H9 (cell line): ENCODE results near the gene LYVE1. TPM values are rescaled to one million over a fixed set of nuclear protein-coding genes. Genes with fewer than 3 reads are reported as not detected.
A peak's percentile ranks its signal among the peaks of the same experiment; 100 is the strongest.

Experiments
- DNase-seq: peaks from one replicate; pipeline ENCODE4 v3.0.0-alpha.2; 2017
- H2AFZ ChIP-seq: one replicate; pipeline ENCODE4 v1.6.1; 2013; ENCODE audit warnings: mild to moderate bottlenecking, low read length, control low read depth, moderate library complexity
- H2AK5ac ChIP-seq: 2 replicates; pipeline ENCODE4 v1.6.1; 2013; ENCODE audit warnings: low read length, control low read depth, mixed read lengths; ENCODE audit not compliant: insufficient read length
- H2BK120ac ChIP-seq: one replicate; pipeline ENCODE4 v1.6.1; 2013; ENCODE audit warnings: low read depth, mild to moderate bottlenecking, low read length, control low read depth, inconsistent platforms; ENCODE audit not compliant: poor library complexity, severe bottlenecking
- H2BK12ac ChIP-seq: 2 replicates; pipeline ENCODE4 v1.6.1; 2013; ENCODE audit warnings: low read length, control low read depth, mixed read lengths, low read depth; ENCODE audit not compliant: insufficient read length
- H2BK15ac ChIP-seq: 2 replicates; pipeline ENCODE4 v1.6.1; 2013; ENCODE audit warnings: low read depth, low read length, control low read depth
- H2BK20ac ChIP-seq: one replicate; pipeline ENCODE4 v1.6.1; 2013; ENCODE audit warnings: low read depth, mild to moderate bottlenecking, low read length, control low read depth, inconsistent platforms; ENCODE audit not compliant: poor library complexity, severe bottlenecking
- H2BK5ac ChIP-seq: 2 replicates; pipeline ENCODE4 v1.6.1; 2013; ENCODE audit warnings: low read length, control low read depth, mixed read lengths; ENCODE audit not compliant: insufficient read length
- H3K14ac ChIP-seq: 2 replicates; pipeline ENCODE4 v1.6.1; 2013; ENCODE audit warnings: low read length, control low read depth; ENCODE audit not compliant: insufficient read depth
- H3K18ac ChIP-seq: 2 replicates; pipeline ENCODE4 v1.6.1; 2013; ENCODE audit warnings: low read depth, mild to moderate bottlenecking, mixed read lengths, low read length, control low read depth; ENCODE audit not compliant: insufficient read length
- H3K23ac ChIP-seq: 2 replicates; pipeline ENCODE4 v1.6.1; 2013; ENCODE audit warnings: low read length, control low read depth, mixed read lengths, low read depth; ENCODE audit not compliant: insufficient read length
- H3K23me2 ChIP-seq: 2 replicates; pipeline ENCODE4 v1.6.1; 2013; ENCODE audit warnings: low read depth, mild to moderate bottlenecking, mixed read lengths, low read length, control low read depth; ENCODE audit not compliant: insufficient read length, poor library complexity, severe bottlenecking
- H3K27ac ChIP-seq: 2 replicates; pipeline ENCODE4 v1.5.1; 2013; ENCODE audit warnings: low read length, control low read depth, mixed read lengths, low read depth; ENCODE audit not compliant: insufficient read length
- H3K27me3 ChIP-seq: 2 replicates; pipeline ENCODE4 v1.6.1; 2013; ENCODE audit warnings: low read length, control low read depth, inconsistent platforms; ENCODE audit not compliant: insufficient read depth
- H3K4ac ChIP-seq: 2 replicates; pipeline ENCODE4 v1.6.1; 2013; ENCODE audit warnings: low read depth, mild to moderate bottlenecking, control low read depth, inconsistent platforms, low read length, moderate library complexity
- H3K4me1 ChIP-seq: 2 replicates; pipeline ENCODE4 v1.6.1; 2013; ENCODE audit warnings: low read length, control low read depth, inconsistent platforms; ENCODE audit not compliant: insufficient read depth
- H3K4me2 ChIP-seq: 2 replicates; pipeline ENCODE4 v1.6.1; 2013; ENCODE audit warnings: low read length, control low read depth, mixed read lengths; ENCODE audit not compliant: insufficient read length, insufficient read depth
- H3K56ac ChIP-seq: 2 replicates; pipeline ENCODE4 v1.6.1; 2013; ENCODE audit warnings: low read depth, mild to moderate bottlenecking, mixed read lengths, low read length, control low read depth; ENCODE audit not compliant: insufficient read length
- H3K79me1 ChIP-seq: 2 replicates; pipeline ENCODE4 v1.6.1; 2013; ENCODE audit warnings: low read depth, mild to moderate bottlenecking, moderate library complexity, low read length, control low read depth, inconsistent platforms; ENCODE audit not compliant: insufficient read depth, poor library complexity, severe bottlenecking
- H3K79me2 ChIP-seq: 2 replicates; pipeline ENCODE4 v1.6.1; 2013; ENCODE audit warnings: low read length, control low read depth, inconsistent platforms; ENCODE audit not compliant: insufficient read depth
- H3K9ac ChIP-seq: 2 replicates; pipeline ENCODE4 v1.6.1; 2013; ENCODE audit warnings: low read length, control low read depth, mixed read lengths; ENCODE audit not compliant: insufficient read length; ENCODE audit errors: extremely low read depth
- H3K9me3 ChIP-seq: one replicate; pipeline ENCODE4 v1.6.1; 2013; ENCODE audit warnings: low read depth, low read length, inconsistent platforms; ENCODE audit not compliant: control insufficient read depth
- H3T11ph ChIP-seq: one replicate; pipeline ENCODE4 v1.6.1; 2013; ENCODE audit warnings: mild to moderate bottlenecking, low read length, control low read depth, inconsistent platforms
- H4K20me1 ChIP-seq: one replicate; pipeline ENCODE4 v1.6.1; 2013; ENCODE audit not compliant: control insufficient read depth, insufficient read length, insufficient read depth
- H4K5ac ChIP-seq: 2 replicates; pipeline ENCODE4 v1.6.1; 2013; ENCODE audit warnings: low read depth, mild to moderate bottlenecking, mixed read lengths, low read length, control low read depth; ENCODE audit not compliant: insufficient read length
- H4K8ac ChIP-seq: replicated peaks from 2 replicates; pipeline ENCODE4 v1.6.1; 2013; ENCODE audit warnings: low read length, control low read depth, mixed read lengths, low read depth; ENCODE audit not compliant: insufficient read length
- H4K91ac ChIP-seq: 2 replicates; pipeline ENCODE4 v1.6.1; 2013; ENCODE audit warnings: low read depth, mild to moderate bottlenecking, moderate library complexity, mixed read lengths, low read length, control low read depth; ENCODE audit not compliant: insufficient read length
- H3K27ac Mint-ChIP-seq, 3 experiments: 2 replicates in 2 of 3; 3 replicates in 1 of 3; pipeline ENCODE4 v1.8.0; 2020 to 2021; ENCODE audit warnings: mixed read lengths in 3 of 3, mild to moderate bottlenecking in 1 of 3, moderate library complexity in 1 of 3
- H3K27me3 Mint-ChIP-seq: 2 replicates; pipeline ENCODE4 v1.8.0; 2021; ENCODE audit warnings: low read depth, mild to moderate bottlenecking, moderate library complexity, mixed read lengths
- H3K36me3 Mint-ChIP-seq, 3 experiments: 2 replicates in 2 of 3; 3 replicates in 1 of 3; pipeline ENCODE4 v1.8.0; 2020 to 2021; ENCODE audit warnings: low read depth in 3 of 3, mixed read lengths in 3 of 3; ENCODE audit not compliant: insufficient read depth in 1 of 3
- H3K4me1 Mint-ChIP-seq, 2 experiments: 2 replicates each; pipeline ENCODE4 v1.8.0; 2020; ENCODE audit warnings: mixed read lengths in 2 of 2
- H3K4me3 Mint-ChIP-seq, 2 experiments: 2 replicates in 1 of 2; 3 replicates in 1 of 2; pipeline ENCODE4 v1.8.0; 2020 to 2021; ENCODE audit warnings: mild to moderate bottlenecking in 2 of 2, mixed read lengths in 2 of 2, moderate library complexity in 1 of 2
- H3K9me3 Mint-ChIP-seq, 2 experiments: 2 replicates in 1 of 2; 3 replicates in 1 of 2; pipeline ENCODE4 v1.8.0; 2020; ENCODE audit warnings: mild to moderate bottlenecking in 2 of 2, mixed read lengths in 2 of 2, moderate library complexity in 1 of 2
- CTCF ChIP-seq: fragments of 200-600 bp; sonication (generic); conservative IDR thresholded peaks from 3 replicates; pipeline ENCODE4 v1.8.0; 2021; ENCODE audit warnings: antibody characterized with exemption, mild to moderate bottlenecking
- WGBS: extraction: QIAGEN DNeasy Blood & Tissue Kit; methylation state at CpG from one replicate; pipeline ENCODE4 v1.1.7; 2013; ENCODE audit warnings: missing lambda C conversion rate, low lambda C conversion rate, mixed read lengths; ENCODE audit not compliant: insufficient read length; ENCODE audit errors: extremely low coverage; 5-methylcytosine and 5-hydroxymethylcytosine counted together
- total RNA-seq: library from RNA; stranded (reverse); gene quantifications from 2 replicates; pipeline ENCODE4 v1.2.1, GENCODE V29; 2021

Gene LYVE1
- total RNA-seq, 1 experiment from 2014 or later = not detected

GRCh38 chr11:10511181-10511621 is 57.3 kb downstream of the LYVE1 start:
- no peak overlapping the region for H2BK20ac ChIP-seq
- DNase-seq = peak; percentile 62
- no peak overlapping the region for H2BK120ac ChIP-seq
- Mint-ChIP-seq H3K4me1 (peaks cover 17 to 21% of the 10 kb centered on the region in 2 experiments), H3K9me3 (no peaks in the 10 kb centered on the region), H3K4me3 (peak overlapping the region; percentile 12 to 17; a peak in 1 of 5 replicates), H3K27me3 (no peaks in the 10 kb centered on the region), H3K27ac (no peak overlapping the region), H3K36me3 (no peaks in the 10 kb centered on the region)
- H3K79me2 ChIP-seq = no peaks in the 10 kb centered on the region
- H3K23me2 ChIP-seq = no peaks in the 10 kb centered on the region
- H3K9ac ChIP-seq = no peak overlapping the region
- H3T11ph ChIP-seq = no peak overlapping the region
- H3K14ac ChIP-seq = no peak overlapping the region
- H3K27ac ChIP-seq = no peak overlapping the region
- no peak overlapping the region for H2BK5ac ChIP-seq
- H3K4me1 ChIP-seq = peaks cover 8% of the 10 kb centered on the region; the same call in 1 of the 2 replicates
- no peak overlapping the region for H4K5ac ChIP-seq
- no peak overlapping the region for H4K91ac ChIP-seq
- no peaks in the 10 kb centered on the region for H4K20me1 ChIP-seq
- H3K27me3 ChIP-seq = no peaks in the 10 kb centered on the region
- peak overlapping the region; percentile 22 for H3K4me2 ChIP-seq
- no peak overlapping the region for H2AK5ac ChIP-seq
- no peak overlapping the region for H4K8ac ChIP-seq
- H3K23ac ChIP-seq = no peak overlapping the region
- no peak overlapping the region for H2BK15ac ChIP-seq
- no peaks in the 10 kb centered on the region for H3K9me3 ChIP-seq
- no CpG with 5 or more reads among the region's 10 CpGs for WGBS
- H3K56ac ChIP-seq = no peak overlapping the region
- H2BK12ac ChIP-seq = no peak overlapping the region
- no peak for TF ChIP-seq CTCF
- no peak overlapping the region for H3K18ac ChIP-seq
- H2AFZ ChIP-seq = no peak overlapping the region
- no peaks in the 10 kb centered on the region for H3K79me1 ChIP-seq
- H3K4ac ChIP-seq = no peak overlapping the region

Other genes with a start within 250 kb of the LYVE1 start
- 4.6 and 5.9 TPM in 2 replicates for gene AMPD3, start 113.4 kb downstream of the LYVE1 start, total RNA-seq
- 23.7 and 24.7 TPM in 2 replicates for gene RNF141, start 27.5 kb downstream of the LYVE1 start, total RNA-seq
- 2.4 and 3.3 TPM in 2 replicates for gene IRAG1, start 125.1 kb upstream of the LYVE1 start, total RNA-seq
- 37.5 and 38.6 TPM in 2 replicates for gene CTR9, start 182.6 kb upstream of the LYVE1 start, total RNA-seq
- 1,013 and 1,056 TPM in 2 replicates for gene EIF4G2, start 240.3 kb upstream of the LYVE1 start, total RNA-seq